ENCODE measurements around the gene KLHL8. TPM values are rescaled to one million over a fixed set of nuclear protein-coding genes. Genes with fewer than 3 reads are reported as not detected.

Gene KLHL8
- polyA plus RNA-seq (15.0 and 16.6 TPM in 2 replicates), polyA minus RNA-seq (44.1 and 44.2 TPM in 2 replicates)

GRCh38 chr4:87220094-87220822 is at the start of gene KLHL8:
Gene KLHL8, minus strand, starts transcription at chr4:87220618. Its CDS starts 25,079 bp downstream, at chr4:87195539.
- H3K36me3 ChIP-seq (ENCODE audit: insufficient read depth, low read length): no peaks in the 10 kb centered on the region
- peak within 1 kb of the TSS; percentile 98 for H2AFZ ChIP-seq (ENCODE audit: low read depth, low read length)
- H3K9me3 ChIP-seq (ENCODE audit: low read length): no peaks in the 10 kb centered on the region
- peak within 1 kb of the TSS; percentile 93 for H3K27ac ChIP-seq (ENCODE audit: low read length)
- TF ChIP-seq EZH2 (IDR thresholded peaks at IDR 0.05; ENCODE audit: borderline replicate concordance, insufficient read depth, low read length, poor library complexity, severe bottlenecking) (no peak), EP300 (conservative IDR thresholded peaks at IDR 0.05; ENCODE audit: poor library complexity, severe bottlenecking) (peak; percentile 18), MXI1 (conservative IDR thresholded peaks at IDR 0.05; ENCODE audit: poor library complexity, severe bottlenecking) (peak; percentile 84), TAF1 (IDR thresholded peaks at IDR 0.05; ENCODE audit: low read depth) (peak; percentile 76), REST (IDR thresholded peaks at IDR 0.05; ENCODE audit: borderline replicate concordance) (peak; percentile 70), POLR2AphosphoS5 (IDR thresholded peaks at IDR 0.05) (peak; percentile 92)
- peak within 1 kb of the TSS; percentile 93 for H3K9ac ChIP-seq (ENCODE audit: low read length)
- H4K20me1 ChIP-seq (ENCODE audit: insufficient read depth): no peaks in the 10 kb centered on the region
- no peaks in the 10 kb centered on the region for H3K9me2 ChIP-seq (ENCODE audit: insufficient read depth, low read length)
- no peaks in the 10 kb centered on the region for H3K27me3 ChIP-seq (ENCODE audit: insufficient read depth, low read depth, low read length)
- peak within 1 kb of the TSS; percentile 99 for H3K4me3 ChIP-seq (ENCODE audit: low read length)
- peak within 1 kb of the TSS; percentile 80 for H3K4me2 ChIP-seq (ENCODE audit: low read length)
- no peaks in the 10 kb centered on the region for H3F3A ChIP-seq (ENCODE audit: insufficient read depth, low read length, poor library complexity, severe bottlenecking)
- H3K79me2 ChIP-seq (replicated peaks; ENCODE audit: insufficient read depth, low read length): peaks cover 25% of the 10 kb centered on the region

GRCh38 chr4:87270144-87270543 is 49.7 kb upstream of the KLHL8 start:
- no peak overlapping the region for H3K9ac ChIP-seq (ENCODE audit: low read length)
- no peaks in the 10 kb centered on the region for H3K9me3 ChIP-seq (ENCODE audit: low read length)
- no peaks in the 10 kb centered on the region for H3K27me3 ChIP-seq (ENCODE audit: insufficient read depth, low read depth, low read length)
- H3F3A ChIP-seq (ENCODE audit: insufficient read depth, low read length, poor library complexity, severe bottlenecking): no peaks in the 10 kb centered on the region
- H3K79me2 ChIP-seq (replicated peaks; ENCODE audit: insufficient read depth, low read length): no peaks in the 10 kb centered on the region
- H3K27ac ChIP-seq (ENCODE audit: low read length): no peak overlapping the region
- H3K4me2 ChIP-seq (ENCODE audit: low read length): no peak overlapping the region
- H3K36me3 ChIP-seq (ENCODE audit: insufficient read depth, low read length): no peaks in the 10 kb centered on the region
- H3K4me3 ChIP-seq (ENCODE audit: low read length): no peak overlapping the region
- H4K20me1 ChIP-seq (ENCODE audit: insufficient read depth): no peaks in the 10 kb centered on the region
- no peaks in the 10 kb centered on the region for H3K9me2 ChIP-seq (ENCODE audit: insufficient read depth, low read length)
- TF ChIP-seq EP300 (conservative IDR thresholded peaks at IDR 0.05; ENCODE audit: poor library complexity, severe bottlenecking) (no peak), EZH2 (IDR thresholded peaks at IDR 0.05; ENCODE audit: borderline replicate concordance, insufficient read depth, low read length, poor library complexity, severe bottlenecking) (no peak), REST (IDR thresholded peaks at IDR 0.05; ENCODE audit: borderline replicate concordance) (no peak), CTCF (IDR thresholded peaks at IDR 0.05; ENCODE audit: poor library complexity, severe bottlenecking) (peak; percentile 50), TAF1 (IDR thresholded peaks at IDR 0.05; ENCODE audit: low read depth) (no peak), MXI1 (conservative IDR thresholded peaks at IDR 0.05; ENCODE audit: poor library complexity, severe bottlenecking) (no peak), SMC3 (conservative IDR thresholded peaks at IDR 0.05; ENCODE audit: poor library complexity) (peak; percentile 11), POLR2AphosphoS5 (IDR thresholded peaks at IDR 0.05) (no peak), RAD21 (conservative IDR thresholded peaks at IDR 0.05) (peak; percentile 39)
- no peak overlapping the region for H2AFZ ChIP-seq (ENCODE audit: low read depth, low read length)

Measured in neural cell (in vitro differentiated cells).